OCI-LY1 (cell line): ENCODE data around the gene GPR26.

Experiments used
- CTCF ChIP-seq: fragments of 200-600 bp; sonication (generic), shearing (Covaris generic); IDR thresholded peaks from 2 replicates; pipeline ENCODE4 v1.5.1; 2017; ENCODE audit warnings: mild to moderate bottlenecking, antibody characterized with exemption, low read length, moderate library complexity, mixed read lengths
- EZH2 ChIP-seq: fragments of 200-600 bp; sonication (generic), shearing (Covaris generic); IDR thresholded peaks from 2 replicates; pipeline ENCODE4 v1.8.0; 2017; ENCODE audit warnings: borderline replicate concordance, mixed run types, mild to moderate bottlenecking, antibody characterized with exemption, low read length, moderate library complexity, mixed read lengths

DNA sequence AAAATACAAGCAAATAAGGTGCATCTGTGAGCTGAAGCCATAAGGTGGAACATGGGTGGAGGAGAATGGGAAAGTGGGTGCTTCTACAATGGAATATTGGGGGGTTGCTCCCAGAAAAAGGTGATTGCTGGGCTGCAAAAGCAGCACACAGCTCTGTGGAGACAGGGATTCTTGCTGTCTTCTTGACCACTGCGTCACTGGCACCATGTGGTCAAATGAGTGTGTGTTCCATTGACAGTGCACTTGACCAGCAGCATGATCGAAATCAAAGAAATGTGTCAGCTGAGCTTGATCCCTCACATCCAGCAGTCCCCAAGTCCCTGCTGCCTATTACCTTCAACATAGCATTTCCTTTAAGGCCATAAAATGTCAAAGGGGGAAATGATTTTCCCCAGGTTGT is 56.2 kb downstream of the GPR26 start:
- no peak for TF ChIP-seq CTCF
- TF ChIP-seq EZH2 = no peak
